OCI-LY1 (cell line): ENCODE measurements around the gene ZNRD2.

Experiments used
- H2AFZ ChIP-seq: fragments of 200-600 bp; sonication (generic), shearing (Covaris generic); 2 replicates; pipeline ENCODE4 v1.6.0; 2014; ENCODE audit warnings: antibody characterized with exemption, mild to moderate bottlenecking, low read length
- H3F3A ChIP-seq: fragments of 200-600 bp; sonication (generic), shearing (Covaris generic); 2 replicates; pipeline ENCODE4 v1.6.0; 2014; ENCODE audit warnings: mild to moderate bottlenecking, antibody characterized with exemption, low read length, moderate library complexity; ENCODE audit not compliant: insufficient read depth
- H3K27ac ChIP-seq: fragments of 200-600 bp; sonication (generic); 2 replicates; pipeline ENCODE4 v1.5.1; 2014; ENCODE audit warnings: low read length, mixed run types, mild to moderate bottlenecking, low read depth; ENCODE audit not compliant: poor library complexity, severe bottlenecking
- H3K27me3 ChIP-seq: fragments of 200-600 bp; sonication (generic); 2 replicates; pipeline ENCODE4 v1.6.0; 2014; ENCODE audit warnings: antibody characterized with exemption, mild to moderate bottlenecking, low read length, moderate library complexity; ENCODE audit not compliant: insufficient read depth
- H3K36me3 ChIP-seq: fragments of 200-600 bp; sonication (generic); 2 replicates; pipeline ENCODE4 v1.6.1; 2014; ENCODE audit warnings: mild to moderate bottlenecking, antibody characterized with exemption, low read length, moderate library complexity, mixed read lengths; ENCODE audit not compliant: insufficient read depth
- H3K4me1 ChIP-seq: fragments of 200-600 bp; sonication (generic); 2 replicates; pipeline ENCODE4 v1.5.1; 2014; ENCODE audit warnings: mild to moderate bottlenecking, low read length, moderate library complexity; ENCODE audit not compliant: insufficient read depth, severe bottlenecking
- H3K4me2 ChIP-seq: fragments of 200-600 bp; sonication (generic), shearing (Covaris generic); 2 replicates; pipeline ENCODE4 v1.6.1; 2014; ENCODE audit warnings: low read length
- H3K4me3 ChIP-seq: fragments of 200-600 bp; sonication (generic); 2 replicates; pipeline ENCODE4 v1.5.1; 2014; ENCODE audit warnings: low read length, low read depth, mild to moderate bottlenecking, mixed read lengths; ENCODE audit not compliant: poor library complexity, severe bottlenecking
- H3K79me2 ChIP-seq: fragments of 200-600 bp; shearing (Covaris generic); 2 replicates; pipeline ENCODE4 v1.6.1; 2016; ENCODE audit warnings: mixed run types, low read length, mixed read lengths; ENCODE audit not compliant: insufficient read depth
- H3K9ac ChIP-seq: fragments of 200-600 bp; sonication (generic), shearing (Covaris generic); 2 replicates; pipeline ENCODE4 v1.6.1; 2014; ENCODE audit warnings: mild to moderate bottlenecking, low read length, mixed read lengths
- H3K9me2 ChIP-seq: fragments of 200-600 bp; sonication (generic), shearing (Covaris generic); 2 replicates; pipeline ENCODE4 v1.6.1; 2014; ENCODE audit warnings: low read depth, mild to moderate bottlenecking, low read length, mixed read lengths
- H3K9me3 ChIP-seq: fragments of 200-600 bp; shearing (Covaris generic); 2 replicates; pipeline ENCODE4 v1.6.1; 2014; ENCODE audit warnings: low read length, mixed read lengths
- H4K20me1 ChIP-seq: fragments of 200-600 bp; sonication (generic), shearing (Covaris generic); 2 replicates; pipeline ENCODE4 v1.6.0; 2016; ENCODE audit warnings: mild to moderate bottlenecking, low read length; ENCODE audit not compliant: insufficient read depth
- CTCF ChIP-seq: fragments of 200-600 bp; sonication (generic), shearing (Covaris generic); IDR thresholded peaks from 2 replicates; pipeline ENCODE4 v1.5.1; 2017; ENCODE audit warnings: mild to moderate bottlenecking, antibody characterized with exemption, low read length, moderate library complexity, mixed read lengths
- EZH2 ChIP-seq: fragments of 200-600 bp; sonication (generic), shearing (Covaris generic); IDR thresholded peaks from 2 replicates; pipeline ENCODE4 v1.8.0; 2017; ENCODE audit warnings: borderline replicate concordance, mixed run types, mild to moderate bottlenecking, antibody characterized with exemption, low read length, moderate library complexity, mixed read lengths

Gene ZNRD2

GRCh38 chr11:65585396-65586246 lies 15.3 kb downstream of the ZNRD2 start:
- Histone ChIP-seq H3K9me3 (no peaks in the 10 kb centered on the region), H3K36me3 (no peaks in the 10 kb centered on the region), H3K4me3 (no peak overlapping the region), H4K20me1 (no peaks in the 10 kb centered on the region), H3K79me2 (no peaks in the 10 kb centered on the region), H3F3A (no peaks in the 10 kb centered on the region), H3K4me2 (no peak overlapping the region), H3K9me2 (no peaks in the 10 kb centered on the region), H3K9ac (no peak overlapping the region), H3K4me1 (peaks cover 25% of the 10 kb centered on the region), H2AFZ (no peak overlapping the region), H3K27me3 (no peaks in the 10 kb centered on the region; the same call in none of the 2 replicates), H3K27ac (no peak overlapping the region)
- no peak for TF ChIP-seq CTCF
- TF ChIP-seq EZH2 = no peak

- H3K9me2 ChIP-seq = no peaks in the 10 kb centered on the region
- H3K4me2 ChIP-seq = no peak overlapping the region
- H3K4me3 ChIP-seq = no peak overlapping the region
- H2AFZ ChIP-seq = no peak overlapping the region
- H3F3A ChIP-seq = no peaks in the 10 kb centered on the region
- no peaks in the 10 kb centered on the region for H3K9me3 ChIP-seq
- H3K4me1 ChIP-seq = peaks cover 26% of the 10 kb centered on the region
- H3K27ac ChIP-seq = no peak overlapping the region
- TF ChIP-seq CTCF = no peak
- no peak for TF ChIP-seq EZH2
- H3K36me3 ChIP-seq = no peaks in the 10 kb centered on the region
- no peaks in the 10 kb centered on the region for H4K20me1 ChIP-seq
- no peaks in the 10 kb centered on the region; the same call in none of the 2 replicates for H3K27me3 ChIP-seq
- H3K9ac ChIP-seq = no peak overlapping the region
- no peaks in the 10 kb centered on the region for H3K79me2 ChIP-seq
Observed at GRCh38 chr11:65586247-65586630, 16.0 kb downstream of the ZNRD2 start.

GRCh38 chr11:65586676-65587075 lies 16.4 kb downstream of the ZNRD2 start:
- no peaks in the 10 kb centered on the region for H4K20me1 ChIP-seq
- H3F3A ChIP-seq = no peaks in the 10 kb centered on the region
- peaks cover 26% of the 10 kb centered on the region for H3K4me1 ChIP-seq
- H3K9me2 ChIP-seq = no peaks in the 10 kb centered on the region
- no peak overlapping the region for H3K27ac ChIP-seq
- no peaks in the 10 kb centered on the region for H3K79me2 ChIP-seq
- no peak overlapping the region for H3K9ac ChIP-seq
- no peak overlapping the region for H3K4me2 ChIP-seq
- H3K4me3 ChIP-seq = no peak overlapping the region
- H3K9me3 ChIP-seq = no peaks in the 10 kb centered on the region
- H3K36me3 ChIP-seq = no peaks in the 10 kb centered on the region
- H2AFZ ChIP-seq = no peak overlapping the region
- TF ChIP-seq CTCF (no peak), EZH2 (no peak)
- H3K27me3 ChIP-seq = no peaks in the 10 kb centered on the region; the same call in none of the 2 replicates
